Occipital lobe (tissue), 2 donors: Measurements from ENCODE around the gene RBMS3. TPM values are rescaled to one million over a fixed set of nuclear protein-coding genes. Genes with fewer than 3 reads are reported as not detected.
"Not testable (repeated sequence)": the region's sequence is repeated elsewhere in the genome, so short reads cannot be mapped to it uniquely, and the experiment has no call there.

Experiments used
- DNase-seq: peaks from one replicate; lab custom pipeline; 2025; lab: John Stamatoyannopoulos, UW
- total RNA-seq: library from RNA; depleted of rRNA; stranded (reverse); fragments of >200 nt; gene quantifications from one replicate; pipeline ENCODE4 v1.2.3, GENCODE V29; 2014

The RBMS3 gene
- total RNA-seq, 1 donor from 2014 or later, result 19.8 TPM

- no peak for DNase-seq
Measured at GRCh38 chr3:29521293-29521692, 240.4 kb downstream of the RBMS3 start.

DNA sequence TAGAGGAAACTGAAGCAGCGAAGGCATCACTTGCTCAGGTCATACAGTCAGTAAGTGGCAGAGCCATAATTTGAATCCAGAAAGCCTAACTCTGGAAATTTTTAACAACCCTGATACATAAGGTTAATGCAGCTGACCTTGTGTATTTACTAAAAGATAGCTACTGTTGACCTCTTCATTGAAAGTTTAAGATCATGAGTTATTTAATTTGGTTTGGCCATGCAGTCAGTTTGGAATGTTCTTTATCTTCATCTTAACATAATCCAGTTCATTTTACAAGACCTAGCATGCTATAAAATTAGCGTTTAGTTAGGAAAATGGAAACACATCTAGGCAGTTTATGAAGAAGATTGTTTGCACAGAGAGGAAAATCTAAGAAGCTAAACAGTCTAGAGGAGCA is 240.9 kb downstream of the RBMS3 start:
- no peak for DNase-seq

GRCh38 chr3:29524433-29524832 is 243.6 kb downstream of the RBMS3 start:
- not testable (repeated sequence) for DNase-seq

DNA sequence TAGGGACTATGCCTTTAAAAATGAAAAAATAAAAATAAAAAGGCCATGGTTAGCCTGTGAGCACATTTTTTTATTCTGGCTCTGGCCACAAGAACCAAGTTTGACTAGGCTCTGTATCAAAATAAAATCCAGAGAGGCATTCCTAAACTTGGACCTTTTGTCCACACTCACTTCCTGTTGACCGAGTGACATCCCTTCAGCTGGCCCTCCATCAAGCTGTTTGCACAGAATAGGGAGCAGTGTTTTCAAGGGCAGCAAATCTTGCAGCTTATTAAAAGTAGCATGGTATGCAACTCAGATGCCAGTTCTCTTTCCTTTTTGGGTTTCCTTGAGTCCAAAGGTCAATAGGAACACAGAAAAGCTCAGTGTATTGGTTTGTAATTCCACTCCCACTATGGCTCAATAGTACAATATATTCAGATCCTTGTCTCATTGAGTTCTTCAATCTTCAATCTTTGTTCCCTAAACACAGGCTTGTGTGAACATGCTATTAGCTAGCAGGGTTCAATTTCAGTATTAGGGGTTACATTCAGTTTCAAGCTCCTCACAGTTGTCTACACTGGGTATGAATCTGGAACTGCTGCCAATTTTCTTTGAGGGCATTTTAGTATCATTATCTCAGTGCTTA is 244.5 kb downstream of the RBMS3 start:
- no peak for DNase-seq

- DNase-seq, result no peak
Measured at GRCh38 chr3:29527246-29527645, 246.4 kb downstream of the RBMS3 start.

- DNase-seq, result no peak
Measured at GRCh38 chr3:29531644-29532043, 250.8 kb downstream of the RBMS3 start.

GRCh38 chr3:29532473-29532872 is 251.6 kb downstream of the RBMS3 start:
- DNase-seq, result no peak

GRCh38 chr3:29534006-29534405 is 253.1 kb downstream of the RBMS3 start:
- no peak for DNase-seq

GRCh38 chr3:29536016-29536758 is 255.3 kb downstream of the RBMS3 start:
- DNase-seq, result no peak

DNA sequence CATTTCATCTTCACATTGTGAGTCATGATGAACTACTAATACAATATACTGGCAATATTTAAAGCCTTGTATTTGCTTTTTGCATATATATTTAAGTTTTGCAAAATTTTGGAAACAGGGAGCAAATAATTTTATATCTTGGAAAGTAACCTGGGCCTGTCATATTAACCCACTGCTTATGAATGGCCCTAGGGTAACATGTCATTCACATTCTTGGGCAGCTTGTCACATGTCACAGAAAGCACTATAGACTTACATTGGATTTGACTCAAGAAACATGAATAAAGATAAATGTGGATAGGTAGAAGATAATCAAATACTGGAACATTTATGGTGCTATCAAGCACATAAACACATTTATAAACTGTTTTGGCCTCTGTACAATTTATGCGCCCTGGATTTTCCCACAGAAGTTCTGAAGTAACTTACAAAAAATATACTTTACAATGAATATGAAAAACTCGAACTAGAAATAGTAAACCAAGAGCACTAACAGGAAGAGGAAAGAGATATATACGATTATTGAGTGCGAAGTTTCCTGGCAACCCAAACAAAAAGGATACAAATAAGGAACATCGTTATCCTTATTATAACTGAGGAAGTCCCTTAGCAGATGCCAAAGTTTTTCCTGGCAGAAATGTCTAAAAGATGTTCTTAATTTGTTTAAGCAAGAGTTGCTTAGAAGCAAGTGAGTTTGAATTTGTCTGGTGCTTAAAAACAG is 257.2 kb downstream of the RBMS3 start:
- no peak for DNase-seq

GRCh38 chr3:29538610-29538958 is 257.7 kb downstream of the RBMS3 start:
- no peak for DNase-seq

- no peak for DNase-seq
Measured at GRCh38 chr3:29540544-29540943, 259.7 kb downstream of the RBMS3 start.

DNA sequence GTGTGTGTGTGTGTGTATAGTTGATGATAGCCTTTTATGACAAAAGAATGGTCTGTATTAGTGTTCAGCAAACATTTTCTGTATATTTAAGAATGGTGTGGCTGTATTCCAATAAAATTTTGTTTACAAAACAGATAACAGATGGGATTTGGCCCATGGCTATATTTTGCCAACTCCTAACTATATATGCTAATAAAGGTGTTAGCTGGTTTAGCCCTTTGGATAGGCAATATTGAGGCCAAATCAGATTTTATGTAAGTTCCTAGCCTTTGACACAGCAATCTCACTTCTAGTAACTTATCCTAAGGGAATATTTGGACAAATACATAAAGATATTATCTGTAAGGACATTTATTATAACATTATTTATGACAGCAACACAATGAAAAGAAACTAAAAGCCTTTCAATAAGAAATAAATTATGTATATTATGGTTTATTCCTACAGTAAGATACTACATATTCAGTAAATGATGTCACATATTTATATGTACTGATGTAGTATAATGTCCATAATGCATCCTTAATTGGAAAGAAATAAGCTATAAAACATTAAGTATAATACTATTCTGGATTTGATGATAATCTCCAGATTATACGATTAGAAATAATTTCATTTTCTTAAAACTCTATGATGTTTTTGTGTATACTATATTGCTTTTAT is 264.0 kb downstream of the RBMS3 start:
- DNase-seq, result no peak

GRCh38 chr3:29545615-29546014 is 264.7 kb downstream of the RBMS3 start:
- DNase-seq, result no peak

DNA sequence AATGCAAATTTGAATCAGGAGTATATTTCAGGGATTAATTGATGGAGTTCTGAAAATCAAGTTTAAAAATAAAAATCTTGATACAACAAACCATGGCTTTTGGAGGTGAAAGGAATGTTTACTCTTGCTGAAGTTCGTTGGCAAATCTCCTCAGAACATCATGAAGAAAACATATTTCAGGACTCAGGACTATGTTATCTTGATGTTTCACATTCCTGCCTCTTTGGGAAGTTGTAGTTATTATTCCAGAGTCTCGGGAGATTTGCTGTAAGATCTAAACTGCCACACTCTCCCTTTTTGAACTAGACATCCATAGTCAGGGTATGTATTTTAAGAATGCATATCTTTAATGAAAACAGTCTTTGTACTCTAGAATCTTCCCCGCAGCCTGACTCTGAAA is 271.2 kb downstream of the RBMS3 start:
- no peak for DNase-seq

DNA sequence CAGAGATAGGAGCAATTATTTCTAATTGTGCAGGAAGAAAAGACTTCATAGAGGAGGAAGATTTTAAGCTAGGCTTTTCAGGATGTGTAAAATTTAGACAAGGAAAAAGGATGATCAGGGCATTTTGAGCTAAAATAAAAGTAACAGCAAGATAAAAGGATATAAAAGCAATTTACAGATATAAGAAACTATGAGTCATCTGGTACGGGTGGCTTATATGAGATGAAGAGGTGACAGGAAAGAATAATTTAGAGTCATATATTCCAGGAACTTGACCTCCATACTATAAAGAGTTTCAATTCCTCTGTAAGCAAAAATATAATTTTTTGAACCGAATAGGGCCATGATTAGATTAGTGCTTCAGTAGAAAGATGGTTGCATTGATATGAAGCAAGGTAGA is 273.7 kb downstream of the RBMS3 start:
- no peak for DNase-seq

DNA sequence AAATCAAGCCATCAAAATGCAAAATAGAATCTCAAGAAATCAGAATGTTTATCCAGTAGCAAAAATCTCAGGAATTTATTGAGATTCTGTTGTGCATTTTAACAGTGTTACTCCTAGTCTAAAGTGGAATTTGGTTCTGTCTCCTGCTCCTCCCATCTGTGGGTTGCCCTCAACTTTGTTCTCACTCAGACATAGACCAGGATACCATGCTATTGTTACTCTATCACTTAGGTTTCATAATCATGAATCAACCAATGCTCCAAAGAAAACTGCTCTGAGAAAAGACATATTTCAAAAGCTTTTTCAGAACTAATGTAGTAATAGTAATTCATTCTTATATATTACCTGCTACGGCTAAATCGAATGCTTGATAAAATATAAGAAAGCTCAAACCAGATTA is 274.7 kb downstream of the RBMS3 start:
- DNase-seq, result no peak

- DNase-seq, result no peak
Measured at GRCh38 chr3:29557186-29557585, 276.3 kb downstream of the RBMS3 start.

DNA sequence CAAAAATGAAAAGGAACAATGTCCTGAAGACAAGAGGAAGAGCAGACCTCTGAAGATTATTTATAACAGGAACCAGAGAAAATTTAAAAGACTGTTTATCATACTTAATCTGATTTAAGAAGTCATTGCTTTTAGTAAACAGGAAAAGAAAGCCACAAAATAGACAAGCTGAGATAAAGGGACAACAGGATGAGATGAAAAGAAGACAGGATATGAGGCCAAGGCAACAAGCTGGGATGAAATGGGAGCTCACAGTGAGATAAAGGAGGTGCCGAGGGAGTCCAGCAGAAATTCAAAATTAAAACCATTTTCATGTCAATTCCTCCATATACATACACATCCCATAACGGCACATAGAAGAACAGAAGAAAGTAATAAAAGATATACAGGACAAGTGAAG is 277.0 kb downstream of the RBMS3 start:
- DNase-seq, result no peak

DNA sequence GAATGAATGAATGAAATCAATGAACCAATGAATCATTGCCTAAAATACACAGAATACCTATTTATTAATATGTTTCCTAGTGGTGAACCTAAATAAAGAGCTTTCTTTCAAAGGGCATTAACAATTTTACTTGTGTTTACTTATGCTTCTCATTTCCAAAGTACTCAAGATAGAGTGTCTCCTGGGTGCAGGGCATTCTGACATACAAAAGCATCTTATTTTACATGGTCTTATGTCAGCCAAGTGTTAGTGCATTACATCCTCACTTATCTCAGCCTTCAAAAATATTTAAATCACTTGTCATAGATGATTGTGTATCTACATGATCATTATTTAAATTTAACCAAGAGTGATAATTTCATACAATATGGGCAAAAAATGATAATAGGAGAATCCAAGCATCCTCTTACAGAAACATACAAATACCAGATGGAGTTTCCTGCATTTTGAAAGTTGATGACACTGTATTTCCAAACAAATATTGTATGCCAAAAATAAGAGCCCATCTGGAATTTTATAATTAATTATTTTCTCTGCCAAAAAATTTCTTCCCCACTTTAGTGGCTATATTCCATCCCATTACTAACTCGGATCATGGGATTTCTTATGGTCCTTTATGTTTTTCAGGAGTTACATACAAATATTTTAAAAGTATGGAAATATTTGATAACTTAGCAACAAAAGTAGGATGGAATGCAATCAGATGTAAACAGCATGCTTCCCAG is 279.0 kb downstream of the RBMS3 start:
- no peak for DNase-seq

GRCh38 chr3:29561651-29562149 is 280.8 kb downstream of the RBMS3 start:
- DNase-seq, result no peak
